Spleen (tissue), 11 donors: ENCODE measurements around the gene TAS1R1. TPM values are rescaled to one million over a fixed set of nuclear protein-coding genes. Genes with fewer than 3 reads are reported as not detected.
A peak's percentile ranks its signal among the peaks of the same experiment; 100 is the strongest.

ENCODE experiments used
- DNase-seq: peaks from one replicate; pipeline ENCODE4 v3.0.0-alpha.2; 2020
- H3K27ac ChIP-seq, 8 donors: fragments of 200-600 bp; sonication (generic) in 7 of 8; 1 replicate in 4 of 8; 2 replicates in 4 of 8; pipeline versions ENCODE4 v1.5.0 to v1.8.0; 2016 to 2021; ENCODE audit warnings: inconsistent platforms in 4 of 8, mild to moderate bottlenecking in 4 of 8, moderate library complexity in 1 of 8
- H3K27me3 ChIP-seq, 7 donors: fragments of 200-600 bp; sonication (generic) in 6 of 7; replicated peaks in 1 of 7; 1 replicate in 4 of 7; 2 replicates in 3 of 7; pipeline versions ENCODE4 v1.5.0 to v1.8.0; 2016 to 2021; ENCODE audit warnings: inconsistent platforms in 3 of 7, mild to moderate bottlenecking in 1 of 7
- H3K36me3 ChIP-seq, 6 donors: fragments of 200-600 bp; sonication (generic) in 5 of 6; 1 replicate in 4 of 6; 2 replicates in 2 of 6; pipeline versions ENCODE4 v1.5.0 to v1.8.0; 2016 to 2021; ENCODE audit warnings: inconsistent platforms in 2 of 6
- H3K4me1 ChIP-seq, 6 donors: fragments of 200-600 bp; sonication (generic) in 5 of 6; 1 replicate in 3 of 6; 2 replicates in 3 of 6; pipeline versions ENCODE4 v1.5.0 to v1.8.0; 2016 to 2021; ENCODE audit warnings: inconsistent platforms in 3 of 6
- H3K4me3 ChIP-seq, 8 donors: fragments of 200-600 bp; sonication (generic) in 7 of 8; 1 replicate in 4 of 8; 2 replicates in 4 of 8; pipeline versions ENCODE4 v1.5.0 to v1.8.0; 2016 to 2021; ENCODE audit warnings: inconsistent platforms in 4 of 8, mild to moderate bottlenecking in 4 of 8, moderate library complexity in 2 of 8
- H3K9me3 ChIP-seq, 8 donors: fragments of 200-600 bp; sonication (generic) in 7 of 8; 1 replicate in 4 of 8; 2 replicates in 4 of 8; pipeline versions ENCODE4 v1.5.0 to v1.8.0; 2016 to 2021; ENCODE audit warnings: inconsistent platforms in 4 of 8
- POLR2A ChIP-seq, 3 donors: fragments of 450-650 bp; IDR thresholded peaks; one replicate each; pipeline ENCODE4 v1.5.1; 2017; ENCODE audit warnings: antibody characterized with exemption in 3 of 3, mild to moderate bottlenecking in 1 of 3
- POLR2AphosphoS5 ChIP-seq, 3 donors: sonication (generic); formaldehyde crosslinking; IDR thresholded peaks; one replicate each; pipeline ENCODE4 v1.5.1; 2017; ENCODE audit warnings: antibody characterized with exemption in 3 of 3
- WGBS, 5 donors: extraction: QIAGEN DNeasy Blood & Tissue Kit in 3 of 5; methylation state at CpG; one replicate each; pipeline versions ENCODE4 v1.1.5 to v1.1.7; 2013 to 2018; 5-methylcytosine and 5-hydroxymethylcytosine counted together
- intact Hi-C: fragments of 100-400 bp; cut with DNase I; formaldehyde crosslinking; loops from one replicate; pipeline ENCODE4 v1.15.0; 2023; ENCODE audit warnings: low total_unique reads
- polyA plus RNA-seq, 3 donors: library from polyadenylated mRNA; stranded (reverse); fragments of 200-250 nt; gene quantifications; one replicate each; pipeline ENCODE4 v1.2.1, GENCODE V29; 2013
- total RNA-seq, 7 donors: library from RNA; depleted of rRNA in 3 of 7; stranded (reverse); fragments of >200 nt in 3 of 7; fragmentation: NEBNext Ultra II Directional in 4 of 7; extraction: Animal tissue kit (Norgen Biotek cat#: 25700) in 4 of 7; gene quantifications; one replicate each; pipeline versions ENCODE4 v1.1.0 to v1.2.1, GENCODE V29; 2016 to 2021
- TF ChIP-seq, protein P1 (sequence below), 11 experiments: fragments of 200-600 bp in 7 of 11; fragments of 450-650 bp in 4 of 11; sonication (generic) in 4 of 11; IDR thresholded peaks in 8 of 11; conservative IDR thresholded peaks in 3 of 11; 1 replicate in 7 of 11; 2 replicates in 4 of 11; pipeline versions ENCODE4 v1.4.0 to v1.8.0; 2016 to 2021; ENCODE audit warnings: antibody characterized with exemption in 11 of 11, inconsistent platforms in 4 of 11, mild to moderate bottlenecking in 1 of 11
- donor health status: healthy with polysubstance abuse.
- donor health status: DM: no; HTN: no; CAD: no; lungs with moderate emphysema.
- donor health status: DM: no; HTN: no; CAD: no.
- donor health status: Bipolar disorder and iron deficiency.
- donor health status: healthy.
- donor health status: DM: no; HTN: no; CAD: no.
- donor health status: DM: yes; HTN: yes; CAD: no.

Gene TAS1R1
- total and polyA plus RNA-seq, 10 donors, result 0.09 to 0.88 (median 0.43) TPM

DNA sequence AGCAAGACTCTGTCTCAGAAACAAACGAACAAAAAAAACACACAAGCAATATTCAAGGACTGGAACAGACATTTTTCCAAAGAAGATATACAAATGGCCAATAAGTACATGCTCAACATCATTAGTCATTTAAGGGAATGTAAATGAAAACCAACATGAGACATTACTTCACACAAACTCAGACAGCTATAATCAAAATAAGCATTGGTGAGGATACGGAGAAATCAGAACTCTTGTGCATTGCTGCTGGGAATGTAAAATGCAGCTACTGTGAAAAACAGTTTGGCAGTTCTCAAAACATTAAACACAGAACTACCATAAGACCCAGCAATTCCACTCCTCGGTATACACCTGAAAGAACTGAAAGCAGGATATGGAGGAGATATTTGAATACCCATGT lies 16.2 kb upstream of the TAS1R1 start:
- no peaks in the 10 kb centered on the region for H3K27me3 ChIP-seq
- DNase-seq, result no peak
- H3K36me3 ChIP-seq, result peaks cover 0 to 90% (median 36%) of the 10 kb centered on the region in 6 donors
- no peaks in the 10 kb centered on the region for H3K9me3 ChIP-seq
- TF ChIP-seq, protein P1, sequence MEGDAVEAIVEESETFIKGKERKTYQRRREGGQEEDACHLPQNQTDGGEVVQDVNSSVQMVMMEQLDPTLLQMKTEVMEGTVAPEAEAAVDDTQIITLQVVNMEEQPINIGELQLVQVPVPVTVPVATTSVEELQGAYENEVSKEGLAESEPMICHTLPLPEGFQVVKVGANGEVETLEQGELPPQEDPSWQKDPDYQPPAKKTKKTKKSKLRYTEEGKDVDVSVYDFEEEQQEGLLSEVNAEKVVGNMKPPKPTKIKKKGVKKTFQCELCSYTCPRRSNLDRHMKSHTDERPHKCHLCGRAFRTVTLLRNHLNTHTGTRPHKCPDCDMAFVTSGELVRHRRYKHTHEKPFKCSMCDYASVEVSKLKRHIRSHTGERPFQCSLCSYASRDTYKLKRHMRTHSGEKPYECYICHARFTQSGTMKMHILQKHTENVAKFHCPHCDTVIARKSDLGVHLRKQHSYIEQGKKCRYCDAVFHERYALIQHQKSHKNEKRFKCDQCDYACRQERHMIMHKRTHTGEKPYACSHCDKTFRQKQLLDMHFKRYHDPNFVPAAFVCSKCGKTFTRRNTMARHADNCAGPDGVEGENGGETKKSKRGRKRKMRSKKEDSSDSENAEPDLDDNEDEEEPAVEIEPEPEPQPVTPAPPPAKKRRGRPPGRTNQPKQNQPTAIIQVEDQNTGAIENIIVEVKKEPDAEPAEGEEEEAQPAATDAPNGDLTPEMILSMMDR (IDR thresholded peaks at IDR 0.05 in 8 of 11, conservative IDR thresholded peaks at IDR 0.05 in 3 of 11), result no peak
- TF ChIP-seq POLR2AphosphoS5 (IDR thresholded peaks at IDR 0.05) (no peak), POLR2A (IDR thresholded peaks at IDR 0.05) (no peak)
- 55 to 77% (median 59%) methylated on average over 3 of the region's 3 CpGs for WGBS, 5 donors
- intact Hi-C loops, result no loop called here
- H3K4me1 ChIP-seq, result peaks cover 0 to 29% (median 16%) of the 10 kb centered on the region in 6 donors
- H3K27ac ChIP-seq, result peak overlapping the region in 1 of 8 donors; percentile 21
- no peak overlapping the region for H3K4me3 ChIP-seq

DNA sequence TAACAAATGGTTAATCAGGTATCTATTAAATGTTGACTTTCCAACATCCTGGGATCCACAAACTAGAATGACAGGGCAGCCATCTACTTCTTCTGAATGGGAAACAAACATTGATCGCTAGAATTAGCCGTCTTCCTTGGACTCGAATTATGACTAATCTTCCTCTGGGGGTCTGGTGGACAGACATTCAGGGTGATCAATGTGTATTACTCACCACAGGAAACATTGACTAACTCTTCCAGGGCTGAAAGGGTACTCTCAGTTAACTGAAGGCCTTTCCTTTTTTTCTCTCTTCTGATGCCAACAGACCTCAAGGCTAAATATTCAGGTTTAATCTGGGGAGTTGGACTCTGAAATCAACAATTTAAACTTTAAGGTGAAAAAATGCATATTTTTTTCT lies 10.3 kb upstream of the TAS1R1 start:
- Histone ChIP-seq H3K9me3 (no peaks in the 10 kb centered on the region), H3K36me3 (peaks cover 0 to 99% (median 79%) of the 10 kb centered on the region in 6 donors), H3K27me3 (no peaks in the 10 kb centered on the region), H3K4me3 (peak overlapping the region in 1 of 8 donors; percentile 2), H3K27ac (peak overlapping the region in 7 of 8 donors; percentile 46 to 83 (median 80)), H3K4me1 (peaks cover 6 to 48% (median 29%) of the 10 kb centered on the region in 6 donors)
- no peak for DNase-seq
- WGBS, 5 donors, result 61 to 89% (median 79%) methylated on average over 3 of the region's 3 CpGs
- intact Hi-C loops, result loop anchor here (5.0 kb wide), 1 partner anchor 58 kb away; no protein-coding TSS in a partner anchor
- TF ChIP-seq, protein P1 (IDR thresholded peaks at IDR 0.05 in 8 of 11, conservative IDR thresholded peaks at IDR 0.05 in 3 of 11), result no peak
- TF ChIP-seq POLR2AphosphoS5 (IDR thresholded peaks at IDR 0.05), result no peak
- no peak for TF ChIP-seq POLR2A (IDR thresholded peaks at IDR 0.05)

DNA sequence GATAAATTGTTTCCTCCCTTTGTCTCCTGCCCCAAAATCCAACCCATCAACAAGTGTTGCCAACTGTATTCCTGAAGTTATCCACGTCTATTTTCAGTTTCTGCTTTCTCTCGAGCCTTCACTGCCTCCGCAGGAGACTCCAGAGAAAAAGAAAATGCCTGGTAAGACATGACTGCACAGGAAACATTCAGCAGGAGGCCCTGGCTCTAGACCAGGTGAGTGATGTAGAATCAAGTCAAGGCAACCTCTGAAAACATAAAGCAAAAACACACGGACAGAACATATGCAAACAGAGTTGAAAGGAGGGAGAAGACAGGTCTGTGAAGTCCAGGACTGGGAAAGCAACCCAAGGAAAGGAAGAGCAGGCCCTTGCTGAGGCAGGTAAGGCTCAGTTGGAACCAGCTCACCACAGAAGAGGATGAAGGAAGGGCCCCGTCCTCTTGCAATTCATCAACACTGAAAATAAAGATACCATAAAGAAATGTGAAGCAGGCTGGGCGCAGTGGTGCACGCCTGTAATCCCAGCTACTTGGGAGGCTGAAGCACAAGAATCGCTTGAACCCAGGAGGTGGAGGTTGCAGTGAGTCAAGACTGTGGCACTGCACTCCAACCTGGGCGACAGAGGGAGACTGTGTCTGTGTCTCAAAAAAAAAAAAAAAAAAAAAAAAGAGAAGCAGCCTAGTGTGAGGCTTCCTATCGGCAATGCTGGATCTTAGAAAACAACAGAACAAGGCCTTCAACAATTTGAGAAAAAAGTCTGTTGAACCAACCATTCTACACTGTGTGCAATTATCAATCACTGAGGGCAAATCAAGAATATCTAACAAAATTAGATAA lies 9.6 kb upstream of the TAS1R1 start:
- H3K9me3 ChIP-seq, result no peaks in the 10 kb centered on the region
- DNase-seq, result no peak
- H3K27ac ChIP-seq, result peak overlapping the region; percentile 57 to 83 (median 77)
- TF ChIP-seq, protein P1 (IDR thresholded peaks at IDR 0.05 in 8 of 11, conservative IDR thresholded peaks at IDR 0.05 in 3 of 11), result no peak
- TF ChIP-seq POLR2A (IDR thresholded peaks at IDR 0.05), result no peak
- no peak for TF ChIP-seq POLR2AphosphoS5 (IDR thresholded peaks at IDR 0.05)
- intact Hi-C loops, result loop anchor here (5.0 kb wide), 1 partner anchor 58 kb away; no protein-coding TSS in a partner anchor
- peaks cover 0 to 100% (median 85%) of the 10 kb centered on the region in 6 donors for H3K36me3 ChIP-seq
- peak overlapping the region in 2 of 8 donors; percentile 10 to 38 for H3K4me3 ChIP-seq
- 49 to 72% (median 64%) methylated on average over 10 of the region's 10 CpGs for WGBS, 5 donors
- no peaks in the 10 kb centered on the region for H3K27me3 ChIP-seq
- H3K4me1 ChIP-seq, result peaks cover 6 to 48% (median 29%) of the 10 kb centered on the region in 6 donors

DNA sequence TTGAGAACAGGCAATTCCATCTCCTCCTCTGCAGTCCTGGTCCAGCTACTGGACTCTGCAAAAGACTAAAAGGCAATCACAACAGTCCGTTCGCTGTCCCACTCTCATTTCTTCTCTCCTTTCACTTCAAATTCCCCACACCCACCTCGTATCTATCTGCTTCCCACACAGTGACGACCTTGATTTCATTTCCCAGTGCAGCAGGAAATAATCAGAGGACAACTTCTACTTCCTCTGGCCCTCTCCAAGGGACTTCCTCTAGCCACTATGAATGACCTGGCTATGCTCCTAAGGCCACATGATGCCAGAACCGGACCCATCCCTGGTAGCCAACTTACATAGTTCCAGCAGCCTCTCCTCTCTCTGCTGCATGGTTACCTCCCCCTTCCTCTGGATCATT lies 8.8 kb upstream of the TAS1R1 start:
- Histone ChIP-seq H3K36me3 (peaks cover 0 to 100% (median 84%) of the 10 kb centered on the region in 6 donors), H3K27ac (peak overlapping the region; percentile 57 to 83 (median 77)), H3K4me1 (peaks cover 6 to 48% (median 32%) of the 10 kb centered on the region in 6 donors), H3K9me3 (no peaks in the 10 kb centered on the region), H3K27me3 (no peaks in the 10 kb centered on the region), H3K4me3 (peak overlapping the region in 2 of 8 donors; percentile 10 to 38)
- no peak for DNase-seq
- intact Hi-C loops, result loop anchor here (5.0 kb wide), 1 partner anchor 59 kb away; no protein-coding TSS in a partner anchor
- TF ChIP-seq POLR2AphosphoS5 (IDR thresholded peaks at IDR 0.05) (peak in 1 of 3 donors; percentile 82), POLR2A (IDR thresholded peaks at IDR 0.05) (no peak)
- WGBS, 5 donors, result 49 to 65% (median 62%) methylated on average over 5 of the region's 5 CpGs
